ENCODE data around the gene UNC13A.
"Not testable (repeated sequence)": the region's sequence is repeated elsewhere in the genome, so short reads cannot be mapped to it uniquely, and the experiment has no call there.

UNC13A gene

DNA sequence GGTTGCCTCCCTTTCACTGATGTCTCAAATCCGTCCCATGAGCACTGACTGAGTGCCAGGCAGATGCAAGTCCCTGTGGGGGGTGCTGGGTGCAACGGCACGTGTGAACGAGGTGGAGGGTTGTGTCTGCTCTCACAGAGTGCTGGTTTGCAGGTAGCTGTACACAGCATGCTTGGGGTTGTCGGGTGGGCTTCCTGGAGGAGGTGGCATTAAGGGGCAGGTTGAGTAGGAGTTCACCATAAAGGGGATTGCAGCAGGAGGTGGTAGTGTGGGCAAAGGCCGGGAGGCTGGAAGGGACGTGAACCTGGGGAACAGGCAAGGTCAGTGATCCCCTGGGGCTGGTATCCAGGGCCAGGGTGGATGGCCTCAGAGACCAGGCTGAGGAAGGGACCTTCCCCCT lies 115.5 kb downstream of the UNC13A start:
- H2AFZ ChIP-seq (ENCODE audit: low read length): no peak overlapping the region
- H3F3A ChIP-seq (ENCODE audit: low read depth): no peaks in the 10 kb centered on the region
- no peak overlapping the region for H3K4me2 ChIP-seq (ENCODE audit: low read depth, low read length, poor library complexity, severe bottlenecking)
- no peaks in the 10 kb centered on the region for H3K79me2 ChIP-seq (ENCODE audit: insufficient read depth, low read length)
- peaks cover 3% of the 10 kb centered on the region for H4K20me1 ChIP-seq (ENCODE audit: insufficient read depth, low read length, poor library complexity, severe bottlenecking)
- peaks cover 60% of the 10 kb centered on the region; the same call in 1 of the 2 replicates for H3K36me3 ChIP-seq (ENCODE audit: insufficient read depth, low read length)
- no peaks in the 10 kb centered on the region for H3K9me2 ChIP-seq (replicated peaks; ENCODE audit: low read depth, low read length)
- no peaks in the 10 kb centered on the region for H3K9me3 ChIP-seq (ENCODE audit: insufficient read depth, low read depth, low read length)
- TF ChIP-seq, protein P1, sequence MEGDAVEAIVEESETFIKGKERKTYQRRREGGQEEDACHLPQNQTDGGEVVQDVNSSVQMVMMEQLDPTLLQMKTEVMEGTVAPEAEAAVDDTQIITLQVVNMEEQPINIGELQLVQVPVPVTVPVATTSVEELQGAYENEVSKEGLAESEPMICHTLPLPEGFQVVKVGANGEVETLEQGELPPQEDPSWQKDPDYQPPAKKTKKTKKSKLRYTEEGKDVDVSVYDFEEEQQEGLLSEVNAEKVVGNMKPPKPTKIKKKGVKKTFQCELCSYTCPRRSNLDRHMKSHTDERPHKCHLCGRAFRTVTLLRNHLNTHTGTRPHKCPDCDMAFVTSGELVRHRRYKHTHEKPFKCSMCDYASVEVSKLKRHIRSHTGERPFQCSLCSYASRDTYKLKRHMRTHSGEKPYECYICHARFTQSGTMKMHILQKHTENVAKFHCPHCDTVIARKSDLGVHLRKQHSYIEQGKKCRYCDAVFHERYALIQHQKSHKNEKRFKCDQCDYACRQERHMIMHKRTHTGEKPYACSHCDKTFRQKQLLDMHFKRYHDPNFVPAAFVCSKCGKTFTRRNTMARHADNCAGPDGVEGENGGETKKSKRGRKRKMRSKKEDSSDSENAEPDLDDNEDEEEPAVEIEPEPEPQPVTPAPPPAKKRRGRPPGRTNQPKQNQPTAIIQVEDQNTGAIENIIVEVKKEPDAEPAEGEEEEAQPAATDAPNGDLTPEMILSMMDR (conservative IDR thresholded peaks at IDR 0.05; ENCODE audit: low read length): no peak
- no peak for TF ChIP-seq EZH2phosphoT487 (IDR thresholded peaks at IDR 0.05; ENCODE audit: borderline replicate concordance)
- no peak overlapping the region for H3K4me3 ChIP-seq (ENCODE audit: low read length, poor library complexity, severe bottlenecking)
- H3K27me3 ChIP-seq (ENCODE audit: insufficient read depth, low read length, poor library complexity, severe bottlenecking): no peaks in the 10 kb centered on the region
- H3K4me1 ChIP-seq (ENCODE audit: insufficient read depth, low read length, poor library complexity, severe bottlenecking): no peaks in the 10 kb centered on the region
- no peak overlapping the region for H3K9ac ChIP-seq (ENCODE audit: low read depth, low read length, poor library complexity, severe bottlenecking)

- no peaks in the 10 kb centered on the region for H3K79me2 ChIP-seq (ENCODE audit: insufficient read depth, low read length)
- no peaks in the 10 kb centered on the region for H4K20me1 ChIP-seq (ENCODE audit: insufficient read depth, low read length, poor library complexity, severe bottlenecking)
- H3K4me2 ChIP-seq (ENCODE audit: low read depth, low read length, poor library complexity, severe bottlenecking): no peak overlapping the region
- H3K9ac ChIP-seq (ENCODE audit: low read depth, low read length, poor library complexity, severe bottlenecking): no peak overlapping the region
- H3F3A ChIP-seq (ENCODE audit: low read depth): no peaks in the 10 kb centered on the region
- TF ChIP-seq, protein P1 (conservative IDR thresholded peaks at IDR 0.05; ENCODE audit: low read length): no peak
- TF ChIP-seq EZH2phosphoT487 (IDR thresholded peaks at IDR 0.05; ENCODE audit: borderline replicate concordance): no peak
- H3K4me1 ChIP-seq (ENCODE audit: insufficient read depth, low read length, poor library complexity, severe bottlenecking): no peaks in the 10 kb centered on the region
- peaks cover 63% of the 10 kb centered on the region; the same call in 1 of the 2 replicates for H3K36me3 ChIP-seq (ENCODE audit: insufficient read depth, low read length)
- H3K9me3 ChIP-seq (ENCODE audit: insufficient read depth, low read depth, low read length): no peaks in the 10 kb centered on the region
- no peak overlapping the region for H3K4me3 ChIP-seq (ENCODE audit: low read length, poor library complexity, severe bottlenecking)
- no peak overlapping the region for H2AFZ ChIP-seq (ENCODE audit: low read length)
- H3K9me2 ChIP-seq (replicated peaks; ENCODE audit: low read depth, low read length): no peaks in the 10 kb centered on the region
- no peaks in the 10 kb centered on the region for H3K27me3 ChIP-seq (ENCODE audit: insufficient read depth, low read length, poor library complexity, severe bottlenecking)
These were observed 117.4 kb downstream of the UNC13A start for GRCh38 chr19:17570791-17571190.

DNA sequence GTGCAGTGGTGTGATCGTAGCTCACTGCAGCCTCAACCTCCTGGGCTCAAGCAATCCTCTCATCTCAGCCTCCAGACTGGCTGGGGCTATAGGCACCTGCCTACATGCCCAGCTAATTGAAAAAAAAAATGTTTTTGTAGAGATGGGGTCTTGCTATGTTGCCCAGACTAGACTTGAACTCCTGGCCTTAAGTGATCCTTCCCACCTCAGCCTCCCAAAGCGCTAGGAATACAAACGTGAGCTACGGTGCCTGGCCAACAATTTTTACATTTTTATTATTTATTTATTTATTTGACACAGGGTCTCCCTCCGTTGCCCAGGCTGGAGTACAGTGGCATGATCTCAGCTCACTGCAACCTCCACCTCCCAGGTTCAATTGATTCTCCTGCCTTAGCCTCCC lies 117.9 kb downstream of the UNC13A start:
- H3K4me3 ChIP-seq (ENCODE audit: low read length, poor library complexity, severe bottlenecking); H2AFZ ChIP-seq (ENCODE audit: low read length); H3K9me3 ChIP-seq (ENCODE audit: insufficient read depth, low read depth, low read length); H3K27me3 ChIP-seq (ENCODE audit: insufficient read depth, low read length, poor library complexity, severe bottlenecking); H3K9ac ChIP-seq (ENCODE audit: low read depth, low read length, poor library complexity, severe bottlenecking); H3F3A ChIP-seq (ENCODE audit: low read depth); H3K9me2 ChIP-seq (replicated peaks; ENCODE audit: low read depth, low read length); H3K79me2 ChIP-seq (ENCODE audit: insufficient read depth, low read length); H3K4me2 ChIP-seq (ENCODE audit: low read depth, low read length, poor library complexity, severe bottlenecking); H4K20me1 ChIP-seq (ENCODE audit: insufficient read depth, low read length, poor library complexity, severe bottlenecking); H3K4me1 ChIP-seq (ENCODE audit: insufficient read depth, low read length, poor library complexity, severe bottlenecking): not testable (repeated sequence)
- H3K36me3 ChIP-seq (ENCODE audit: insufficient read depth, low read length): peaks cover 65% of the 10 kb centered on the region; the same call in 1 of the 2 replicates

- Histone ChIP-seq H3K4me3 (ENCODE audit: low read length, poor library complexity, severe bottlenecking) (no peak overlapping the region), H3K4me2 (ENCODE audit: low read depth, low read length, poor library complexity, severe bottlenecking) (no peak overlapping the region), H3K27me3 (ENCODE audit: insufficient read depth, low read length, poor library complexity, severe bottlenecking) (no peaks in the 10 kb centered on the region), H3K36me3 (ENCODE audit: insufficient read depth, low read length) (peaks cover 68% of the 10 kb centered on the region; the same call in 1 of the 2 replicates), H3F3A (ENCODE audit: low read depth) (no peaks in the 10 kb centered on the region), H3K4me1 (ENCODE audit: insufficient read depth, low read length, poor library complexity, severe bottlenecking) (no peaks in the 10 kb centered on the region), H4K20me1 (ENCODE audit: insufficient read depth, low read length, poor library complexity, severe bottlenecking) (no peaks in the 10 kb centered on the region), H2AFZ (ENCODE audit: low read length) (no peak overlapping the region), H3K9ac (ENCODE audit: low read depth, low read length, poor library complexity, severe bottlenecking) (no peak overlapping the region), H3K9me3 (ENCODE audit: insufficient read depth, low read depth, low read length) (no peaks in the 10 kb centered on the region), H3K9me2 (replicated peaks; ENCODE audit: low read depth, low read length) (no peaks in the 10 kb centered on the region), H3K79me2 (ENCODE audit: insufficient read depth, low read length) (no peaks in the 10 kb centered on the region)
- TF ChIP-seq, protein P1 (conservative IDR thresholded peaks at IDR 0.05; ENCODE audit: low read length): no peak
- no peak for TF ChIP-seq EZH2phosphoT487 (IDR thresholded peaks at IDR 0.05; ENCODE audit: borderline replicate concordance)
These were observed 120.2 kb downstream of the UNC13A start for GRCh38 chr19:17567940-17568339.
